Measurements from ENCODE around the gene TSEN2. TPM values are rescaled to one million over a fixed set of nuclear protein-coding genes. Genes with fewer than 3 reads are reported as not detected.

The TSEN2 gene
- total RNA-seq, 1 experiment from 2014 or later = 22.0 TPM

- no peak overlapping the region for H2AK5ac ChIP-seq (ENCODE audit: insufficient read length, low read length)
- no peak overlapping the region for H3K27ac ChIP-seq (ENCODE audit: insufficient read length, low read depth, low read length)
- no peaks in the 10 kb centered on the region for H3K79me2 ChIP-seq (ENCODE audit: insufficient read depth, low read length)
- H2BK12ac ChIP-seq (ENCODE audit: insufficient read length, low read depth, low read length) = no peak overlapping the region
- H4K8ac ChIP-seq (replicated peaks; ENCODE audit: insufficient read length, low read depth, low read length) = no peak overlapping the region
- H3K18ac ChIP-seq (ENCODE audit: insufficient read length, low read depth, low read length) = no peak overlapping the region
- no peak overlapping the region for H2BK120ac ChIP-seq (ENCODE audit: low read depth, low read length, poor library complexity, severe bottlenecking)
- no peak overlapping the region for H3K56ac ChIP-seq (ENCODE audit: insufficient read length, low read depth, low read length)
- no peak overlapping the region for H2BK5ac ChIP-seq (ENCODE audit: insufficient read length, low read length)
- no peak overlapping the region for H3K14ac ChIP-seq (ENCODE audit: insufficient read depth, low read length)
- H3K9ac ChIP-seq (ENCODE audit: extremely low read depth, insufficient read length, low read length) = no peak overlapping the region
- Mint-ChIP-seq H3K4me1 (peaks cover 13 to 20% of the 10 kb centered on the region in 2 experiments), H3K9me3 (peaks cover 0 to 2% of the 10 kb centered on the region in 2 experiments; a peak in 1 of 5 replicates), H3K27ac (no peak overlapping the region), H3K36me3 (ENCODE audit: insufficient read depth in 1 of 3, low read depth in 3 of 3) (no peaks in the 10 kb centered on the region), H3K27me3 (ENCODE audit: low read depth) (no peaks in the 10 kb centered on the region; the same call in 1 of the 2 replicates), H3K4me3 (no peak overlapping the region)
- H2BK15ac ChIP-seq (ENCODE audit: low read depth, low read length) = no peak overlapping the region
- no peaks in the 10 kb centered on the region for H3K79me1 ChIP-seq (ENCODE audit: insufficient read depth, low read depth, low read length, poor library complexity, severe bottlenecking)
- no peaks in the 10 kb centered on the region for H3K4me1 ChIP-seq (ENCODE audit: insufficient read depth, low read length)
- no peaks in the 10 kb centered on the region for H4K20me1 ChIP-seq (ENCODE audit: control insufficient read depth, insufficient read depth, insufficient read length)
- H4K5ac ChIP-seq (ENCODE audit: insufficient read length, low read depth, low read length) = no peak overlapping the region
- H2BK20ac ChIP-seq (ENCODE audit: low read depth, low read length, poor library complexity, severe bottlenecking) = no peak overlapping the region
- TF ChIP-seq, protein P1, sequence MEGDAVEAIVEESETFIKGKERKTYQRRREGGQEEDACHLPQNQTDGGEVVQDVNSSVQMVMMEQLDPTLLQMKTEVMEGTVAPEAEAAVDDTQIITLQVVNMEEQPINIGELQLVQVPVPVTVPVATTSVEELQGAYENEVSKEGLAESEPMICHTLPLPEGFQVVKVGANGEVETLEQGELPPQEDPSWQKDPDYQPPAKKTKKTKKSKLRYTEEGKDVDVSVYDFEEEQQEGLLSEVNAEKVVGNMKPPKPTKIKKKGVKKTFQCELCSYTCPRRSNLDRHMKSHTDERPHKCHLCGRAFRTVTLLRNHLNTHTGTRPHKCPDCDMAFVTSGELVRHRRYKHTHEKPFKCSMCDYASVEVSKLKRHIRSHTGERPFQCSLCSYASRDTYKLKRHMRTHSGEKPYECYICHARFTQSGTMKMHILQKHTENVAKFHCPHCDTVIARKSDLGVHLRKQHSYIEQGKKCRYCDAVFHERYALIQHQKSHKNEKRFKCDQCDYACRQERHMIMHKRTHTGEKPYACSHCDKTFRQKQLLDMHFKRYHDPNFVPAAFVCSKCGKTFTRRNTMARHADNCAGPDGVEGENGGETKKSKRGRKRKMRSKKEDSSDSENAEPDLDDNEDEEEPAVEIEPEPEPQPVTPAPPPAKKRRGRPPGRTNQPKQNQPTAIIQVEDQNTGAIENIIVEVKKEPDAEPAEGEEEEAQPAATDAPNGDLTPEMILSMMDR (conservative IDR thresholded peaks at IDR 0.05) = no peak
- H3K9me3 ChIP-seq (ENCODE audit: control insufficient read depth, low read depth, low read length) = no peaks in the 10 kb centered on the region
- no peaks in the 10 kb centered on the region for H3K27me3 ChIP-seq (ENCODE audit: insufficient read depth, low read length)
- WGBS (ENCODE audit: extremely low coverage, insufficient read length, low lambda C conversion rate) = no CpG with 5 or more reads among the region's 5 CpGs
- no peak overlapping the region for H3T11ph ChIP-seq (ENCODE audit: low read length)
- H4K91ac ChIP-seq (ENCODE audit: insufficient read length, low read depth, low read length) = no peak overlapping the region
- no peak for DNase-seq
- H3K4me2 ChIP-seq (ENCODE audit: insufficient read depth, insufficient read length, low read length) = no peak overlapping the region
- no peak overlapping the region for H3K4ac ChIP-seq (ENCODE audit: low read depth, low read length)
- H3K23ac ChIP-seq (ENCODE audit: insufficient read length, low read depth, low read length) = no peak overlapping the region
- H2AFZ ChIP-seq (ENCODE audit: low read length) = no peak overlapping the region
- H3K23me2 ChIP-seq (ENCODE audit: insufficient read length, low read depth, low read length, poor library complexity, severe bottlenecking) = no peaks in the 10 kb centered on the region
Measured at GRCh38 chr3:12472796-12473195, 11.5 kb upstream of the TSEN2 start.

Data from H9 (cell line).